Activated T-cell treated with anti-CD3 and anti-CD28 coated beads, Interleukin-2, amount 50 U/mL, for 24 hours (primary cell): ENCODE measurements around the gene PRSS2.
A peak's percentile ranks its signal among the peaks of the same experiment; 100 is the strongest.
"Not testable (repeated sequence)": the region's sequence is repeated elsewhere in the genome, so short reads cannot be mapped to it uniquely, and the experiment has no call there.

ENCODE experiments used
- DNase-seq: peaks from one replicate; pipeline ENCODE4 v3.0.0-alpha.2; 2020
- H3K27ac Mint-ChIP-seq: 2 replicates; pipeline ENCODE4 v1.8.0; 2020; ENCODE audit warnings: mild to moderate bottlenecking, mixed read lengths
- H3K27me3 Mint-ChIP-seq: 2 replicates; pipeline ENCODE4 v1.8.0; 2020; ENCODE audit warnings: mixed read lengths
- H3K36me3 Mint-ChIP-seq: 2 replicates; pipeline ENCODE4 v1.8.0; 2020; ENCODE audit warnings: low read depth, mixed read lengths
- H3K4me1 Mint-ChIP-seq: 2 replicates; pipeline ENCODE4 v1.8.0; 2020; ENCODE audit warnings: low read depth, mixed read lengths
- H3K4me3 Mint-ChIP-seq: 2 replicates; pipeline ENCODE4 v1.8.0; 2020; ENCODE audit warnings: mild to moderate bottlenecking, moderate library complexity, mixed read lengths
- H3K9me3 Mint-ChIP-seq: 2 replicates; pipeline ENCODE4 v1.8.0; 2020; ENCODE audit warnings: mixed read lengths

Gene PRSS2

DNA sequence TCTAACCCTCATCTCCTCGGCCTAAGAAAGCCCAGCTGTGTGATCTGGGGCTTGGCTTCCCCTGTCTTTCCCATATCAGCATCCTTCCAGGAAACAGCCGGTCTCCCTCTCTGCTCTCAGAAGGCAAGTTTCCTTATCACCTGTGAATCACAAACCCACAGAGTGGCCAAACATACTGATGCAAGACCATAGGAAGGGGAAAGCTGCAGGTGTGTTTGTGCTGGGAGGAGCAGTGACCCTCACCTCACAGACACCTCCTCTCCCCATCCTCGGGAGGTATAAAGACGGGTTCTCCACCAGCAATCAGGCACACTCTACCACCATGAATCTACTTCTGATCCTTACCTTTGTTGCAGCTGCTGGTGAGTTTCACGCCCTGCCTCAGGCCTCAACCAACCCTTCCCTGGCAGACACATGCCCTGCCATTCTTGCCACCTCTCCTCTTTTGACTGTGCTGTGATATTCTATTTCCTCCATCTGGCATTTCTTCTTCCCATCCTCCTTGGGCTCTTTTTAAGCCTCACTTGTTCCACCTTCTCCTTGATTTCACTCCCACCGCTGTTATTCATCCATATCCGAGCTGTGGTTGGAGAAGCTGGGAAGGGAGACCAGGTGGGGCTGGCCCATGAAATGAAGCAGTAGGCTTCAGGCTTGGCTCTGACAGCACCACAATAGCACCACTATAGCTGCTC is at the start of gene PRSS2:
Gene PRSS2, plus strand, starts transcription at position 310 of the 692 bp plus-strand sequence. Its CDS starts 13 bp downstream, at position 323.
- no peaks in the 10 kb centered on the region for H3K9me3 Mint-ChIP-seq
- no peak within 1 kb of the TSS for H3K27ac Mint-ChIP-seq
- H3K36me3 Mint-ChIP-seq = no peaks in the 10 kb centered on the region
- no peaks in the 10 kb centered on the region for H3K27me3 Mint-ChIP-seq
- no peak within 1 kb of the TSS for H3K4me3 Mint-ChIP-seq
- DNase-seq = no peak
- peaks cover 4% of the 10 kb centered on the region for H3K4me1 Mint-ChIP-seq

- Mint-ChIP-seq H3K9me3 (no peaks in the 10 kb centered on the region), H3K27me3 (no peaks in the 10 kb centered on the region), H3K4me1 (peaks cover 31% of the 10 kb centered on the region), H3K36me3 (no peaks in the 10 kb centered on the region), H3K4me3 (peak overlapping the region; percentile 81), H3K27ac (peak overlapping the region; percentile 78)
- no peak for DNase-seq
These were observed 49.8 kb upstream of the PRSS2 start for GRCh38 chr7:142720986-142721385.

- Mint-ChIP-seq H3K36me3 (no peaks in the 10 kb centered on the region), H3K27ac (peak overlapping the region; percentile 65), H3K27me3 (no peaks in the 10 kb centered on the region), H3K4me3 (peak overlapping the region; percentile 81), H3K4me1 (peaks cover 19% of the 10 kb centered on the region), H3K9me3 (no peaks in the 10 kb centered on the region)
- no peak for DNase-seq
These were observed 48.4 kb upstream of the PRSS2 start for GRCh38 chr7:142722248-142722794.

DNA sequence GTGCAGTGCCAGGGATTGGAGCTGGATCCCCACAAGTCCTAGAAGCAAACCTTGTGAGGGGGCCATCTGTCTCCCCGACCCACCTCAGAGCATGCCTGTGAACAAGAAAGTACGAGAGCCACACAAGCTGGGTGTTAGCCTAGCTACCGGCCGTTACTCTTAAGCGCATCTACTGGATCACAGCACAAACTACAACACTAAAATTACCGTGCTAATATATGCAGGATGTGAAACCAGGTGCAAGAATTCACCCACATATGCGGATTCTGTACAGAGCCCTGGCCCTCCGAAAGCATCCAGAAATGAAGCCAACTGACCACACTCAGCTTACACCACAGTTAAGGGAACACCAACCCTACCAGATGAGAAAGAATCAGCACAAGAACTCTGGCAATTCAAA is 37.5 kb upstream of the PRSS2 start:
- H3K4me3 Mint-ChIP-seq = no peak overlapping the region
- no peaks in the 10 kb centered on the region for H3K36me3 Mint-ChIP-seq
- H3K4me1 Mint-ChIP-seq = no peaks in the 10 kb centered on the region
- no peaks in the 10 kb centered on the region for H3K27me3 Mint-ChIP-seq
- DNase-seq = no peak
- H3K27ac Mint-ChIP-seq = no peak overlapping the region
- no peaks in the 10 kb centered on the region for H3K9me3 Mint-ChIP-seq

- H3K27ac Mint-ChIP-seq = peak overlapping the region; percentile 33
- H3K4me1 Mint-ChIP-seq = peaks cover 10% of the 10 kb centered on the region
- peak overlapping the region; percentile 36 for H3K4me3 Mint-ChIP-seq
- no peaks in the 10 kb centered on the region for H3K9me3 Mint-ChIP-seq
- H3K36me3 Mint-ChIP-seq = no peaks in the 10 kb centered on the region
- no peak for DNase-seq
- no peaks in the 10 kb centered on the region for H3K27me3 Mint-ChIP-seq
These were observed 30.8 kb upstream of the PRSS2 start for GRCh38 chr7:142739923-142740492.

DNA sequence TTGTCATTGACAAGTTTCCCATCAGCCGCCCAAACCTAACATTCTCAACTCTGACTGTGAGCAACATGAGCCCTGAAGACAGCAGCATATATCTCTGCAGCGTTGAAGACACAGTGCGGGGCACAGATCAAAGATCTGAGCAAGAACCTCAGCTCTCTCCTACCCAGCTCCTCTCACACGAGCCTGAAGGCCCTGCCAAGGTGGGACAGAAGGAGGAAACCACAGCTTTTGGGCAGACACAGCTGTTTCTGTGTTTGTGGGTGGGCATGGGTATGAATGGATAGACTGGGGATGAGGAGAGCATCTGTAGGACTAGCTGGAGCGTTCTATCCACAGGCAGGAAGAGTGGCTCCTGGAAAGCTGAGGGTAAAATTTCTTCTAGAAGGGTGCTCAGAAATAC is 30.0 kb upstream of the PRSS2 start:
- peak overlapping the region; percentile 35 for H3K4me3 Mint-ChIP-seq
- H3K36me3 Mint-ChIP-seq = no peaks in the 10 kb centered on the region
- H3K4me1 Mint-ChIP-seq = peaks cover 10% of the 10 kb centered on the region
- H3K27ac Mint-ChIP-seq = no peak overlapping the region
- H3K27me3 Mint-ChIP-seq = no peaks in the 10 kb centered on the region
- no peak for DNase-seq
- H3K9me3 Mint-ChIP-seq = no peaks in the 10 kb centered on the region

- not testable (repeated sequence) for H3K36me3 Mint-ChIP-seq, H3K9me3 Mint-ChIP-seq, H3K4me1 Mint-ChIP-seq, H3K27ac Mint-ChIP-seq, H3K4me3 Mint-ChIP-seq, H3K27me3 Mint-ChIP-seq, DNase-seq
These were observed 28.8 kb upstream of the PRSS2 start for GRCh38 chr7:142741932-142742331.

- H3K27me3 Mint-ChIP-seq = no peaks in the 10 kb centered on the region
- H3K27ac Mint-ChIP-seq = no peak overlapping the region
- H3K9me3 Mint-ChIP-seq = no peaks in the 10 kb centered on the region
- H3K4me1 Mint-ChIP-seq = peaks cover under 1% of the 10 kb centered on the region
- no peaks in the 10 kb centered on the region for H3K36me3 Mint-ChIP-seq
- H3K4me3 Mint-ChIP-seq = no peak overlapping the region
- no peak for DNase-seq
These were observed 25.6 kb upstream of the PRSS2 start for GRCh38 chr7:142745091-142745635.

GRCh38 chr7:142745745-142746144 is 25.0 kb upstream of the PRSS2 start:
- no peak for DNase-seq
- Mint-ChIP-seq H3K36me3 (no peaks in the 10 kb centered on the region), H3K27ac (no peak overlapping the region), H3K9me3 (no peaks in the 10 kb centered on the region), H3K27me3 (no peaks in the 10 kb centered on the region), H3K4me1 (no peaks in the 10 kb centered on the region), H3K4me3 (no peak overlapping the region)

DNA sequence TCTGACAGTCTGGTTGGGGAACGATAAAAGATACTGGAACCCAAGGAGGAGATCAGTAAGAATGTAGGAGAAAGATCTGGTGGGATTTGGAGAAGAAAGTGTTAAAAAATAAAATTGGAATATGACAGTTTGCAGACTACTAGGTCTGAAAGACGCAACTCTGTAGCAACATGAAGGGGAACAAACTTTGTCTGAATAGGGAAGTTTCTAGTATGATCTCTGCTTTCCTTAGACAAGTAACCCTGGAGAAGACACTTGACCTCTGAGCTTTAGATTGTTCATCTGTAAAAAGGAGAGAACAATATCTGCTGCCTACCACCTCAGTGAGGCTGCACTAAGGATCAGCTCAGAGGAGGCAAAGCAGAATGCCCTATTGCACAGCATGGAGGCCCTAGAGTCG is 24.5 kb upstream of the PRSS2 start:
- H3K27me3 Mint-ChIP-seq = no peaks in the 10 kb centered on the region
- H3K27ac Mint-ChIP-seq = no peak overlapping the region
- no peaks in the 10 kb centered on the region for H3K9me3 Mint-ChIP-seq
- DNase-seq = no peak
- H3K4me1 Mint-ChIP-seq = no peaks in the 10 kb centered on the region
- no peaks in the 10 kb centered on the region for H3K36me3 Mint-ChIP-seq
- no peak overlapping the region for H3K4me3 Mint-ChIP-seq

DNA sequence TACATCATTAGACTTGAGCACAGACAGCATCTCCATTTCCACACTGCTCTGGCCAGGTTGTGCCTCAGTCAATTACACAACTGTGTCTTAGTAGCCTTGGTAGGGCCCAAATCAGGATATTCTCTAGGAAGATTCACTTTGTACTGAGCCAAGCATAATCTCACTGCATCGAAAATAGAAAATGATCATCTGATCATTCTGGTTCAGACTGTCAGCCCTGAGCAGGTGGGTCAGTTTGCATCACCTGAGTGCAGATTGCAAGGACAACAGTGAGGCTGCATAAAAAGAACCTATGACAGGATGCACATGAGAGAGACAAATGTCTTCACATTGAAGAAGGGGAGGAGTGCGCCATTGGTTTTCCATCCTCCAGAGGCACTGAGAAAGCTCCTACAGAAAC is 22.4 kb upstream of the PRSS2 start:
- not testable (repeated sequence) for H3K4me1 Mint-ChIP-seq, H3K9me3 Mint-ChIP-seq, H3K27me3 Mint-ChIP-seq, H3K4me3 Mint-ChIP-seq, H3K36me3 Mint-ChIP-seq, H3K27ac Mint-ChIP-seq, DNase-seq

DNA sequence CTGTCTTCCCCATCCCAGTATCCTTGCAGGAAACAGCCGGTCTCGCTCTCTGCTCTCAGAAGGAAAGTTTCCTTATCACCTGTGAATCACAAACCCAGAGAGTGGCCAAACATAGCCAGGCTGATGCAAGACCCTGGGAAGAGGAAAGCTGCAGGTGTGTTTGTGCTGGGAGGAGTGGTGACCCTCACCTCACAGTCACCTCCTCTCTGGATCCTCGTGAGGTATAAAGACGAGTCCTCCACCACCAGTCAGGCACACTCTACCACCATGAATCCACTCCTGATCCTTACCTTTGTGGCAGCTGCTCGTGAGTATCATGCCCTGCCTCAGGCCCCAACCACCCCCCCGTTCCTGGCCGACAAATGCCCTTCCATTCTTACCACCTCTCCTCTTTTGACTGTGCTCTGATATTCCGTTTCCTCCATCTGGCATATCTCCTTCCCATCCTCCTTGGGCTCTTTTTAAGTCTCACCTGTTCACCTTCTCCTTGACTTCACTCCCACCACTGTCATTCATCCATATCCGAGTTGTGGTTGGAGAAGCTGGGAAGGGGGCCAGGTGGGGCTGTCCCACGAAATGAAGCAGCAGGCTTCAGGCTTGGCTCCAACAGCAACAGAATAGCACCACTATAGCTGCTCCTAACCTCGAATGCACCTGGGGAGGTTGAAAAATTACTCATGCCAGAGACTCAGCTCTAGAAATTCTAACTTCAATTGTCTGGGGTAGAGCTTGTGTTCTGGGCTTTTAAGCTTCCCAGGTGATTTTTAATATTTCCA is 21.4 kb upstream of the PRSS2 start, which contains the start of gene PRSS1:
Gene PRSS1, plus strand, starts transcription at position 255 of the 776 bp plus-strand sequence. Its CDS starts 13 bp downstream, at position 268.
- Mint-ChIP-seq H3K4me1 (no peaks in the 10 kb centered on the region), H3K27me3 (no peaks in the 10 kb centered on the region), H3K36me3 (no peaks in the 10 kb centered on the region), H3K4me3 (no peak within 1 kb of the TSS), H3K9me3 (no peaks in the 10 kb centered on the region), H3K27ac (no peak within 1 kb of the TSS)
- DNase-seq = no peak

GRCh38 chr7:142750321-142750938 is 20.3 kb upstream of the PRSS2 start:
- H3K4me3 Mint-ChIP-seq = no peak overlapping the region
- H3K27me3 Mint-ChIP-seq = no peaks in the 10 kb centered on the region
- no peaks in the 10 kb centered on the region for H3K9me3 Mint-ChIP-seq
- no peak overlapping the region for H3K27ac Mint-ChIP-seq
- no peak for DNase-seq
- no peaks in the 10 kb centered on the region for H3K4me1 Mint-ChIP-seq
- H3K36me3 Mint-ChIP-seq = no peaks in the 10 kb centered on the region

- H3K4me1 Mint-ChIP-seq, H3K27ac Mint-ChIP-seq, DNase-seq, H3K4me3 Mint-ChIP-seq, H3K36me3 Mint-ChIP-seq, H3K27me3 Mint-ChIP-seq, H3K9me3 Mint-ChIP-seq: not testable (repeated sequence)
These were observed 19.1 kb upstream of the PRSS2 start for GRCh38 chr7:142751526-142752175.
